ENCODE data around the gene FSHR.

FSHR gene

DNA sequence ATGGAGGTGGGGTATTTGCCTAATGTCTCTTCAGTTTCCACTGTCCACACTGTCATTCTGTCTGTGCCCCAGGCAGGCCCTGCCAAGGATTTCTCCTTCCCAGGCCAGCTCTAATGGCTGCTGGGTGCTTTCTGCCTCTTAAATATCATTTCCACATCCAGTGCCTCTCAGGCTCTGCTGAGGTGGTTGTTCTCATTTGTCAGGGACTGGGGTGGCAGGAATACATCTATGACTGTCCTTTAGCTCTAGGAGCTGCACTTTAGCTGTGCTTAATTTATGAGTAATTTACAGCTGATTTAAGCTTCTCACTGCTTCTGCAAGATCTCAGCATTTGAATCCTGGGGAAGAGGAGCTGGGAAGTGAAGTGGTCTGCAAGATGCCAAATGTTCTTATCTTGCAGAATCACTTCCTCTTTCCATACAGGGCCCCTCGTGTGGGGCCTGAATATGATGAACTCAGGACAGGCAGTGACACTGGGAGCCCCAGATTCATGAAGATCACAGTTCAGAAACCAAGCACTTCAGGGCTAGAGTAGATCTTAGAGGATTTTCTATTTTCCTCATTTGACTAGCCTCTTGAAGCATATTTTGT is 150.2 kb downstream of the FSHR start:
- no peak for DNase-seq (ENCODE audit: low read depth in 1 of 2, low spot score in 1 of 2)
- TF ChIP-seq, protein P1, sequence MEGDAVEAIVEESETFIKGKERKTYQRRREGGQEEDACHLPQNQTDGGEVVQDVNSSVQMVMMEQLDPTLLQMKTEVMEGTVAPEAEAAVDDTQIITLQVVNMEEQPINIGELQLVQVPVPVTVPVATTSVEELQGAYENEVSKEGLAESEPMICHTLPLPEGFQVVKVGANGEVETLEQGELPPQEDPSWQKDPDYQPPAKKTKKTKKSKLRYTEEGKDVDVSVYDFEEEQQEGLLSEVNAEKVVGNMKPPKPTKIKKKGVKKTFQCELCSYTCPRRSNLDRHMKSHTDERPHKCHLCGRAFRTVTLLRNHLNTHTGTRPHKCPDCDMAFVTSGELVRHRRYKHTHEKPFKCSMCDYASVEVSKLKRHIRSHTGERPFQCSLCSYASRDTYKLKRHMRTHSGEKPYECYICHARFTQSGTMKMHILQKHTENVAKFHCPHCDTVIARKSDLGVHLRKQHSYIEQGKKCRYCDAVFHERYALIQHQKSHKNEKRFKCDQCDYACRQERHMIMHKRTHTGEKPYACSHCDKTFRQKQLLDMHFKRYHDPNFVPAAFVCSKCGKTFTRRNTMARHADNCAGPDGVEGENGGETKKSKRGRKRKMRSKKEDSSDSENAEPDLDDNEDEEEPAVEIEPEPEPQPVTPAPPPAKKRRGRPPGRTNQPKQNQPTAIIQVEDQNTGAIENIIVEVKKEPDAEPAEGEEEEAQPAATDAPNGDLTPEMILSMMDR (IDR thresholded peaks at IDR 0.05; ENCODE audit: insufficient read depth, low read length), result no peak
- TF ChIP-seq GABPA (IDR thresholded peaks at IDR 0.05; ENCODE audit: low read depth), result no peak
- peak; percentile 72 for TF ChIP-seq SPI1 (IDR thresholded peaks at IDR 0.05; ENCODE audit: borderline replicate concordance, low read depth)
- TF ChIP-seq POLR2AphosphoS5 (IDR thresholded peaks at IDR 0.05; ENCODE audit: low read depth), result no peak
- TF ChIP-seq, protein P2, sequence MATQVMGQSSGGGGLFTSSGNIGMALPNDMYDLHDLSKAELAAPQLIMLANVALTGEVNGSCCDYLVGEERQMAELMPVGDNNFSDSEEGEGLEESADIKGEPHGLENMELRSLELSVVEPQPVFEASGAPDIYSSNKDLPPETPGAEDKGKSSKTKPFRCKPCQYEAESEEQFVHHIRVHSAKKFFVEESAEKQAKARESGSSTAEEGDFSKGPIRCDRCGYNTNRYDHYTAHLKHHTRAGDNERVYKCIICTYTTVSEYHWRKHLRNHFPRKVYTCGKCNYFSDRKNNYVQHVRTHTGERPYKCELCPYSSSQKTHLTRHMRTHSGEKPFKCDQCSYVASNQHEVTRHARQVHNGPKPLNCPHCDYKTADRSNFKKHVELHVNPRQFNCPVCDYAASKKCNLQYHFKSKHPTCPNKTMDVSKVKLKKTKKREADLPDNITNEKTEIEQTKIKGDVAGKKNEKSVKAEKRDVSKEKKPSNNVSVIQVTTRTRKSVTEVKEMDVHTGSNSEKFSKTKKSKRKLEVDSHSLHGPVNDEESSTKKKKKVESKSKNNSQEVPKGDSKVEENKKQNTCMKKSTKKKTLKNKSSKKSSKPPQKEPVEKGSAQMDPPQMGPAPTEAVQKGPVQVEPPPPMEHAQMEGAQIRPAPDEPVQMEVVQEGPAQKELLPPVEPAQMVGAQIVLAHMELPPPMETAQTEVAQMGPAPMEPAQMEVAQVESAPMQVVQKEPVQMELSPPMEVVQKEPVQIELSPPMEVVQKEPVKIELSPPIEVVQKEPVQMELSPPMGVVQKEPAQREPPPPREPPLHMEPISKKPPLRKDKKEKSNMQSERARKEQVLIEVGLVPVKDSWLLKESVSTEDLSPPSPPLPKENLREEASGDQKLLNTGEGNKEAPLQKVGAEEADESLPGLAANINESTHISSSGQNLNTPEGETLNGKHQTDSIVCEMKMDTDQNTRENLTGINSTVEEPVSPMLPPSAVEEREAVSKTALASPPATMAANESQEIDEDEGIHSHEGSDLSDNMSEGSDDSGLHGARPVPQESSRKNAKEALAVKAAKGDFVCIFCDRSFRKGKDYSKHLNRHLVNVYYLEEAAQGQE (IDR thresholded peaks at IDR 0.05; ENCODE audit: insufficient replicate concordance, low read depth), result no peak
- no peak overlapping the region for H3K4me3 ChIP-seq (replicated peaks; ENCODE audit: insufficient read depth, low read length)
- H3K27ac ChIP-seq (replicated peaks), result no peak overlapping the region
- H3K27me3 ChIP-seq (ENCODE audit: insufficient read depth, poor library complexity, severe bottlenecking), result peaks cover 1% of the 10 kb centered on the region

DNA sequence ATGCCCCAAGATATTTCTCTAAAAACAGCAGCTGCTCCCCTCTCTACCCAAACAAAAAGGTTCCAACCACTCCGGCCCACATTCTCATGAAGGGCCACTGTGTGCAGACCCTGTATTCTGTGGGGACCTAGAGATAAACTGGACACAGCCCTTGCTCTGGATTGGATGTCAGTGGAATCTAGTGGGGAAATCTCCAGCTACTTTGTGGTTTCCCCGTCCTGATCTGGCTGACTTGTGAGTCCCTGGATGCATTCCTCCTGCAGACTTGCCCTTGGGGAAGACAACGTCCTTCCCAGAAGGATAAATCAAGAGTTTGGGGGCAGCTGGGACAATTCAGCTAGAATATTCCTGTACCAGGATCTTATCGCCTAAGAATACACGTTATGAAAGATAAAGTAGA is 151.1 kb downstream of the FSHR start:
- TF ChIP-seq SPI1 (IDR thresholded peaks at IDR 0.05; ENCODE audit: borderline replicate concordance, low read depth) (no peak), POLR2AphosphoS5 (IDR thresholded peaks at IDR 0.05; ENCODE audit: low read depth) (no peak), GABPA (IDR thresholded peaks at IDR 0.05; ENCODE audit: low read depth) (no peak)
- TF ChIP-seq, protein P2 (IDR thresholded peaks at IDR 0.05; ENCODE audit: insufficient replicate concordance, low read depth), result no peak
- TF ChIP-seq, protein P1 (IDR thresholded peaks at IDR 0.05; ENCODE audit: insufficient read depth, low read length), result no peak
- H3K4me3 ChIP-seq (replicated peaks; ENCODE audit: insufficient read depth, low read length), result no peak overlapping the region
- no peak overlapping the region for H3K27ac ChIP-seq (replicated peaks)
- DNase-seq (ENCODE audit: low read depth in 1 of 2, low spot score in 1 of 2), result no peak
- peaks cover 2% of the 10 kb centered on the region for H3K27me3 ChIP-seq (ENCODE audit: insufficient read depth, poor library complexity, severe bottlenecking)

DNA sequence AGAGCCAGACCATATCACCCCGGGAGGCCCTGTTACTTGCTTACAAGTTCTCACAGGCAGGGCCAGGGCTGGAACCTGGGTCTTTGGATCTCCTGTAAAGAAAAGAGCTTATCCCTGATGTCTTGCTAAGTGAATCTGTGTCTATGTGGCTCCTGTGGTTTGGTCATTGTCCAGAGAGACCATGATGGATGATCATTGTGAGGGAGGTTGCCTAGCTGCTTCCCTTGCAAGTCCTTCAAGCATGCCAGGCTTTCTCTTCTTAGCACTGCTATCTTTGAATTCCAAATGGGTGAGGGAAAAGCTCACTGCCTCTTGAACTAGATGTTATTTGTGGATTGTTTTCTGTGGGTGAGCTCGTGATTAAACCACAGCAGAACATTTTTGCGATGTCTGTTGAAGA is 151.6 kb downstream of the FSHR start:
- Histone ChIP-seq H3K4me3 (replicated peaks; ENCODE audit: insufficient read depth, low read length) (no peak overlapping the region), H3K27ac (replicated peaks) (no peak overlapping the region), H3K27me3 (ENCODE audit: insufficient read depth, poor library complexity, severe bottlenecking) (peaks cover 2% of the 10 kb centered on the region)
- DNase-seq (ENCODE audit: low read depth in 1 of 2, low spot score in 1 of 2), result no peak
- TF ChIP-seq GABPA (IDR thresholded peaks at IDR 0.05; ENCODE audit: low read depth), result no peak
- TF ChIP-seq SPI1 (IDR thresholded peaks at IDR 0.05; ENCODE audit: borderline replicate concordance, low read depth), result no peak
- TF ChIP-seq, protein P1 (IDR thresholded peaks at IDR 0.05; ENCODE audit: insufficient read depth, low read length), result no peak
- TF ChIP-seq, protein P2 (IDR thresholded peaks at IDR 0.05; ENCODE audit: insufficient replicate concordance, low read depth), result no peak
- no peak for TF ChIP-seq POLR2AphosphoS5 (IDR thresholded peaks at IDR 0.05; ENCODE audit: low read depth)

Measured in HL-60 (cell line).